ENCODE measurements around the gene CDC42SE2.

DNA sequence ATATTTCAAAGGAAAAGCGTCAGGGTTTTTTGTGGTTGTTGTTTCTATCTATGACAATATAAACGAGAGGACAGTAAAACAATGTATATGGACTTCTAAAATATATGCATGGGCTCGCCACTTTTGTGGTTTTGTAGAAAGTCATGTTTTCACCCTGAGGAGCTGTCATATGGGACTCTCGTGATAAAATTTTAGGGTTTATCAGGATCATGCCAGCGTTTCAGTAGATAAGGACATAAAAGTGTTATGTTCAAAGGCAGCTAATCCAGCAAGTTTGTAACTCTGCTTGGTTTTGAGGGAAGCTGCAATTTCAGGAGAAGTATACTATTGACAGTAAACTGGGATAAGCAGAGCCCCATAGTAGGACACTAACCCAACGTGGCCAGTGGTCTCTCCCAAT, 120.3 kb downstream of the CDC42SE2 start:
- TF ChIP-seq, protein P1, sequence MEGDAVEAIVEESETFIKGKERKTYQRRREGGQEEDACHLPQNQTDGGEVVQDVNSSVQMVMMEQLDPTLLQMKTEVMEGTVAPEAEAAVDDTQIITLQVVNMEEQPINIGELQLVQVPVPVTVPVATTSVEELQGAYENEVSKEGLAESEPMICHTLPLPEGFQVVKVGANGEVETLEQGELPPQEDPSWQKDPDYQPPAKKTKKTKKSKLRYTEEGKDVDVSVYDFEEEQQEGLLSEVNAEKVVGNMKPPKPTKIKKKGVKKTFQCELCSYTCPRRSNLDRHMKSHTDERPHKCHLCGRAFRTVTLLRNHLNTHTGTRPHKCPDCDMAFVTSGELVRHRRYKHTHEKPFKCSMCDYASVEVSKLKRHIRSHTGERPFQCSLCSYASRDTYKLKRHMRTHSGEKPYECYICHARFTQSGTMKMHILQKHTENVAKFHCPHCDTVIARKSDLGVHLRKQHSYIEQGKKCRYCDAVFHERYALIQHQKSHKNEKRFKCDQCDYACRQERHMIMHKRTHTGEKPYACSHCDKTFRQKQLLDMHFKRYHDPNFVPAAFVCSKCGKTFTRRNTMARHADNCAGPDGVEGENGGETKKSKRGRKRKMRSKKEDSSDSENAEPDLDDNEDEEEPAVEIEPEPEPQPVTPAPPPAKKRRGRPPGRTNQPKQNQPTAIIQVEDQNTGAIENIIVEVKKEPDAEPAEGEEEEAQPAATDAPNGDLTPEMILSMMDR (conservative IDR thresholded peaks at IDR 0.05 in 1 of 2, IDR thresholded peaks at IDR 0.05 in 1 of 2; ENCODE audit: extremely low read depth in 1 of 2, insufficient read depth in 1 of 2, low read depth in 1 of 2, low read length in 2 of 2), result no peak
- no peak for TF ChIP-seq EZH2 (IDR thresholded peaks at IDR 0.05; ENCODE audit: borderline replicate concordance, low read length)
